Lower leg skin (tissue), 4 donors: ENCODE results near the gene SPINT1. TPM values are rescaled to one million over a fixed set of nuclear protein-coding genes. Genes with fewer than 3 reads are reported as not detected.

Experiments used
- DNase-seq, 2 donors: peaks; one replicate each; pipeline ENCODE4 v3.0.0-alpha.2; 2019; ENCODE audit warnings: low spot score in 2 of 2
- H3K4me3 ChIP-seq: fragments of 200-600 bp; sonication (generic); 2 replicates; pipeline ENCODE4 v1.5.1; 2017; ENCODE audit warnings: mild to moderate bottlenecking, low read depth; ENCODE audit not compliant: poor library complexity, severe bottlenecking
- POLR2A ChIP-seq, 2 donors: fragments of 450-650 bp; IDR thresholded peaks; one replicate each; pipeline ENCODE4 v1.6.1; 2016 to 2017; ENCODE audit warnings: antibody characterized with exemption in 2 of 2, mild to moderate bottlenecking in 1 of 2, moderate library complexity in 1 of 2
- WGBS, 2 donors: methylation state at CpG; one replicate each; pipeline ENCODE4 v1.1.5; 2018; 5-methylcytosine and 5-hydroxymethylcytosine counted together
- intact Hi-C: fragments of 100-400 bp; cut with DNase I; formaldehyde crosslinking; loops from one replicate; pipeline ENCODE4 v1.15.0; 2023; ENCODE audit warnings: low total_unique reads
- total RNA-seq, 4 donors: library from RNA; depleted of rRNA; stranded (reverse); fragments of >200 nt; gene quantifications; one replicate each; pipeline ENCODE4 v1.1.0, GENCODE V29; 2016
- TF ChIP-seq, protein P1 (sequence below), 3 donors: fragments of 450-650 bp; IDR thresholded peaks; one replicate each; pipeline ENCODE4 v1.5.1; 2016; ENCODE audit warnings: antibody characterized with exemption in 3 of 3, mild to moderate bottlenecking in 3 of 3, moderate library complexity in 2 of 3

SPINT1 gene
- total RNA-seq, 4 donors from 2014 or later: 428 to 515 (median 502) TPM

DNA sequence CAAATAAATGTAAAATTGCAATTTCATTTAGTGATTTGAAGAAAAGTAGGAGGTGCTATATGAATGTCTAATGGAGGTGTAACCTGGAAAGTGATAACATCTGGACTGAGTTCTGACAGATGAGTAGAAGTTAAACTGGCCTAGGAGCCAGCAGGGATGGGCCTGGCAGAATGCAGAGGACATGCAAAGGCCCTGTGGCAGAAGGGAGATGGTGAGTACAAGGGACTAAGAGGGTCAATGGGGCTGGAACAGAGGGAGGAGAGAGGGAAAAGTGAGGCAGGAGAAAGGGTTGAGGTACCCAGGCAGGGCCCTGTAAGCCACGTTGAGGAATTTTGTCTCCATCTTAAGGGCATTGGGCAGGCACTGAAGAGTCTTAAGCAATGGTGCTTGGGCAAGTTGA is 12.0 kb upstream of the SPINT1 start:
- no peak overlapping the region for H3K4me3 ChIP-seq
- DNase-seq: no peak
- 82 to 86% methylated on average over 1 of the region's 1 CpG for WGBS, 2 donors
- intact Hi-C loops: no loop called here
- TF ChIP-seq, protein P1, sequence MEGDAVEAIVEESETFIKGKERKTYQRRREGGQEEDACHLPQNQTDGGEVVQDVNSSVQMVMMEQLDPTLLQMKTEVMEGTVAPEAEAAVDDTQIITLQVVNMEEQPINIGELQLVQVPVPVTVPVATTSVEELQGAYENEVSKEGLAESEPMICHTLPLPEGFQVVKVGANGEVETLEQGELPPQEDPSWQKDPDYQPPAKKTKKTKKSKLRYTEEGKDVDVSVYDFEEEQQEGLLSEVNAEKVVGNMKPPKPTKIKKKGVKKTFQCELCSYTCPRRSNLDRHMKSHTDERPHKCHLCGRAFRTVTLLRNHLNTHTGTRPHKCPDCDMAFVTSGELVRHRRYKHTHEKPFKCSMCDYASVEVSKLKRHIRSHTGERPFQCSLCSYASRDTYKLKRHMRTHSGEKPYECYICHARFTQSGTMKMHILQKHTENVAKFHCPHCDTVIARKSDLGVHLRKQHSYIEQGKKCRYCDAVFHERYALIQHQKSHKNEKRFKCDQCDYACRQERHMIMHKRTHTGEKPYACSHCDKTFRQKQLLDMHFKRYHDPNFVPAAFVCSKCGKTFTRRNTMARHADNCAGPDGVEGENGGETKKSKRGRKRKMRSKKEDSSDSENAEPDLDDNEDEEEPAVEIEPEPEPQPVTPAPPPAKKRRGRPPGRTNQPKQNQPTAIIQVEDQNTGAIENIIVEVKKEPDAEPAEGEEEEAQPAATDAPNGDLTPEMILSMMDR (IDR thresholded peaks at IDR 0.05): no peak
- TF ChIP-seq POLR2A (IDR thresholded peaks at IDR 0.05): no peak

DNA sequence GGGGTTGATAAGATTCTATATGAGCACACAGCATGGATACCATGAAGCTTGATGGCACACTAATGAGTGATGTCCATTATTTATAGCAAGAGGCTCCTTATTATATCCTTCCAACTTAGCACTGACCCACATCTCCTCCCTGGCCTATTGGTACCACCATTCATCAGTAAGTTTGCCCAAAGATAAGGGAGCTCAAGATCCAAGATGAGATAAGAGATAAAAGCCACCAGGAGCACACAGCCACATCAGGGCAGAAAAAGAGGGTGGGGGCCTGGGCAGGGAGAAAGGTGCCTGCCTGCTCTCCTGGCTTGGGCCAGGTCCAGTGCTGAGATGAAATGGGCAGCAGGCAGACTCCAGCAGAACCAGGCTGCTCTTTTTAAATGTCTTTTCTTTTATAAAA is 10.9 kb upstream of the SPINT1 start:
- TF ChIP-seq, protein P1 (IDR thresholded peaks at IDR 0.05): no peak
- no peak for TF ChIP-seq POLR2A (IDR thresholded peaks at IDR 0.05)
- DNase-seq: no peak
- intact Hi-C loops: no loop called here
- H3K4me3 ChIP-seq: no peak overlapping the region

DNA sequence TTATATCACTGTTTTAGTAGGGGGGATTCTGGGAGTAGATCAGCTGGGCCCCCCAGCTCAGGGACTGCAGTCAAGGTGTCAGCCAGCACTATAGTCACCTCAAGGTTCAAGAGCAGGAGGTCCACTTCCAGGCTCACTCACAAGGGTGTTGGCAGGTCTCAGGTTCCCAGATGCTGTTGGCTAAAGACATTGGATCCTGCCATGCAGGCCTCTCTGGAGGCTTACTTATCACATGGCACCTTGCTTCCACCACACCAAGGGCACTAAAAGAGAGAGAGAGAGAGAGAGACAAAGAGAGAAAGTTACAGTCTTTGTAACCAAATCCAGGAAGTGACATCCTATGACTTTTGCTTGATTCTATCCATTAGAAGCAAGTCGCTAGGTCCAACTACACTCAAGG is 7.8 kb upstream of the SPINT1 start:
- intact Hi-C loops: no loop called here
- WGBS, 2 donors: 100% methylated on average over 1 of the region's 1 CpG
- no peak for TF ChIP-seq POLR2A (IDR thresholded peaks at IDR 0.05)
- TF ChIP-seq, protein P1 (IDR thresholded peaks at IDR 0.05): no peak

DNA sequence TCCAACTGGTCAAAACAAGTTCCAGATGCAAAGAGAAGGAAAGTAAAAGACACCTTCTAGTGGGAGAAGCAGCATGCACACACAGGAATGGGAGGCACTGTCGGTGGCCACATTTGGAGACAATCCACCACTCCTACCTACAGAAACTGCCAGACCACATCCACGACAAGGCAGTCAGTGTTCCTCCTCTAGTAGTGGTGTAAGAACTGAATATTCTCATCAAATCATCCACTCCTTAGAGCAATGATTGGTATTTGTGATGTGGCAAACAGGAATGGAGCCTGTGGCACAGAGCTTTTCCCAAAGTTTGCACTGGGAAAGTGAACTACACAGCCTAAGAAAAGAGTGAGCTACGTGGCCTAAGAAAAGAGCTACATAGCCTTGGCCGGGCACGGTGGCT is 5.1 kb upstream of the SPINT1 start:
- DNase-seq: no peak
- 69 to 83% methylated on average over 5 of the region's 5 CpGs for WGBS, 2 donors
- no peak for TF ChIP-seq POLR2A (IDR thresholded peaks at IDR 0.05)
- TF ChIP-seq, protein P1 (IDR thresholded peaks at IDR 0.05): no peak
- intact Hi-C loops: no loop called here
- H3K4me3 ChIP-seq: no peak overlapping the region

More for the DNA sequence above, 7.8 kb upstream of the SPINT1 start:
- H3K4me3 ChIP-seq: no peak overlapping the region
- DNase-seq: no peak

DNA sequence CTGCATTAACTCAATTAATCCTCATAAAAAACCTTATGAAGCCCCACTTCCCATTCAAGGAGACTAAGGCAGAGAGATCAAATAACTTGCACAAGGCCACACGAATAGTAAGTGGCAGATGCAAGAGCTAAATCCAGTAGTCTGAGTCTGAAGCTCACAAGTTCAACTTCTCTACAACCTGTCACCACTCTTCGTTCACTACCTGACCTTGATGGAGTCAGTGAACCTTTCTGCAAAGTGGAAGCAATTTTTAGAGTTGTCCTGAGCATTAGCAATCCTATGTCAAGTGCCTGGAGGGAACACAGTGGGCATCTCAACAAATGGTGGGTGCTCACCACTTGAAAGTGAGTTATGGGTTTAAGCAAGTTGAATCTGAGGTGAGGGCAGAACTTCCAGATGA is 2.1 kb upstream of the SPINT1 start:
- TF ChIP-seq, protein P1 (IDR thresholded peaks at IDR 0.05): no peak
- no peak for TF ChIP-seq POLR2A (IDR thresholded peaks at IDR 0.05)
- no peak for DNase-seq
- WGBS, 2 donors: 79 to 88% methylated on average over 2 of the region's 2 CpGs
- intact Hi-C loops: no loop called here
- no peak overlapping the region for H3K4me3 ChIP-seq

DNA sequence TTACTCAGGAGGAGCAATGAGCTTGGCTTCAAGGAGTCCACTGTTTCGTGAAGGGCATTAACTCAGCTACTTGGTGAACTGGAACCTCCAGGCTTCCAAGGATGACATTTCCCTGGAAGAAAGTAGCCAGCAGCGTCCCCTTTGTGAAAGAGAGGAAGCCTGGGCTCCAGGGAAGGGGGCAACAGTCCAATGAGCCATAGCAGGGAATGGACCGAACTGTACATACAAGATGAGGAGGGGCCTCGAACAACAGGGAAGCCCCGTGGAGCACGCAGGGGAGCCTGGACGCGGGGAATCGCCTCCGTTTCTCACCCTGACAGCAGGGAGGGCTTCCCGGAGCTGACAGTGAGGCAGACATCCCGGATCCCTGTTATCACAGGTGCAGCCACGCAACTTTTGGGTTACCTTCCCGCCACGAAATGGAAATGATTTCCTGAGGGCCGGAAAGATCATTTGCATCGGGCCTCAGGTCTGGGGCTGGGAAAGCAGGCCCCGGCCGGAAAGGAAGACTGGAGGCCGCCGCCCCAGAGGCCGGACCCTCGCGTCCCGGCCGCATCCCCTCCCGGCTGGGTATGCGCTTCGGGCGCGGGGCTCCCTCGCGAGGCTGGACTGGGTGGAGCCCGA is 475 bp upstream of the SPINT1 start:
- 21 to 34% methylated on average over 14 to 15 of the region's 34 CpGs for WGBS, 2 donors
- DNase-seq: no peak
- intact Hi-C loops: no loop called here
- H3K4me3 ChIP-seq: peak overlapping the region; percentile 46
- TF ChIP-seq POLR2A (IDR thresholded peaks at IDR 0.05): no peak
- TF ChIP-seq, protein P1 (IDR thresholded peaks at IDR 0.05): no peak
